CD4-positive, alpha-beta memory T cell (primary cell): ENCODE results near the gene GRIK2. TPM values are rescaled to one million over a fixed set of nuclear protein-coding genes. Genes with fewer than 3 reads are reported as not detected.

Experiments used
- CTCF ChIA-PET: fragments of 350-600 bp; sonication (Branson Sonifier 250); formaldehyde crosslinking; loops from one replicate; lab custom pipeline; 2021; ENCODE audit warnings: inconsistent platforms; ENCODE audit not compliant: partially characterized antibody; lab: Charles Lee
- POLR2A ChIA-PET: fragments of 350-600 bp; sonication (Branson Sonifier 250); formaldehyde crosslinking; loops from one replicate; lab custom pipeline; 2021; ENCODE audit not compliant: partially characterized antibody; lab: Charles Lee
- DNase-seq, 5 donors: peaks; one replicate each; pipeline versions ENCODE4 v3.0.0 to v3.0.0-alpha.2; 2020 to 2022; ENCODE audit warnings: mixed read lengths in 1 of 5
- H3K27ac ChIP-seq: one replicate; pipeline ENCODE4 v1.7.0; 2013; ENCODE audit warnings: low read depth, low read length
- H3K27me3 ChIP-seq: 2 replicates; pipeline ENCODE4 v1.7.0; 2013; ENCODE audit warnings: mild to moderate bottlenecking, low read length, moderate library complexity; ENCODE audit not compliant: insufficient read depth
- H3K36me3 ChIP-seq: 2 replicates; pipeline ENCODE4 v1.7.0; 2013; ENCODE audit warnings: mild to moderate bottlenecking, low read length, moderate library complexity; ENCODE audit not compliant: insufficient read depth
- H3K4me1 ChIP-seq: 2 replicates; pipeline ENCODE4 v1.7.0; 2013; ENCODE audit warnings: mild to moderate bottlenecking, low read length, moderate library complexity; ENCODE audit not compliant: insufficient read depth
- H3K4me3 ChIP-seq, 2 donors: one replicate each; pipeline ENCODE4 v1.7.0; 2013; ENCODE audit warnings: low read length in 2 of 2, mild to moderate bottlenecking in 1 of 2
- H3K9me3 ChIP-seq, 2 donors: one replicate each; pipeline ENCODE4 v1.7.0; 2013; ENCODE audit warnings: low read length in 2 of 2, control low read depth in 1 of 2; ENCODE audit not compliant: control insufficient read depth in 1 of 2
- H3K27ac Mint-ChIP-seq, 7 donors: one replicate each; pipeline ENCODE4 v1.8.0; 2020 to 2021; ENCODE audit warnings: mixed read lengths in 7 of 7, mild to moderate bottlenecking in 6 of 7, inconsistent platforms in 3 of 7, moderate library complexity in 3 of 7
- H3K27me3 Mint-ChIP-seq, 2 donors: one replicate each; pipeline ENCODE4 v1.8.0; 2020 to 2021; ENCODE audit warnings: mixed read lengths in 2 of 2
- H3K36me3 Mint-ChIP-seq, 2 donors: one replicate each; pipeline ENCODE4 v1.8.0; 2020 to 2021; ENCODE audit warnings: mixed read lengths in 2 of 2, inconsistent platforms in 1 of 2, mild to moderate bottlenecking in 1 of 2
- H3K4me1 Mint-ChIP-seq, 4 donors: one replicate each; pipeline ENCODE4 v1.8.0; 2020 to 2021; ENCODE audit warnings: mixed read lengths in 4 of 4, mild to moderate bottlenecking in 1 of 4
- H3K4me3 Mint-ChIP-seq, 8 donors: one replicate each; pipeline ENCODE4 v1.8.0; 2020 to 2021; ENCODE audit warnings: mixed read lengths in 8 of 8, mild to moderate bottlenecking in 7 of 8, moderate library complexity in 6 of 8, inconsistent platforms in 3 of 8
- H3K9me3 Mint-ChIP-seq, 8 donors: one replicate each; pipeline ENCODE4 v1.8.0; 2020 to 2021; ENCODE audit warnings: mixed read lengths in 8 of 8, mild to moderate bottlenecking in 5 of 8, inconsistent platforms in 3 of 8, moderate library complexity in 1 of 8
- intact Hi-C: fragments of 100-400 bp; cut with micrococcal nuclease; formaldehyde crosslinking; loops from one replicate; pipeline ENCODE4 v1.15.1; 2023
- polyA plus RNA-seq, 2 donors: library from polyadenylated mRNA; unstranded; fragments of 300-500 nt; fragmentation: Illumina TruSeq; gene quantifications; one replicate each; pipeline ENCODE4 v1.2.3, GENCODE V29; 2021
- total RNA-seq, 2 experiments: library from RNA; stranded (reverse); gene quantifications; one replicate each; pipeline ENCODE4 v1.2.3, GENCODE V29; 2021

Gene GRIK2
- total and polyA plus RNA-seq, 4 experiments from 2014 or later: not detected

GRCh38 chr6:101956961-101957360 is 563.5 kb downstream of the GRIK2 start:
- peaks cover 0 to 17% (median 3%) of the 10 kb centered on the region in 8 donors for H3K9me3 Mint-ChIP-seq

DNA sequence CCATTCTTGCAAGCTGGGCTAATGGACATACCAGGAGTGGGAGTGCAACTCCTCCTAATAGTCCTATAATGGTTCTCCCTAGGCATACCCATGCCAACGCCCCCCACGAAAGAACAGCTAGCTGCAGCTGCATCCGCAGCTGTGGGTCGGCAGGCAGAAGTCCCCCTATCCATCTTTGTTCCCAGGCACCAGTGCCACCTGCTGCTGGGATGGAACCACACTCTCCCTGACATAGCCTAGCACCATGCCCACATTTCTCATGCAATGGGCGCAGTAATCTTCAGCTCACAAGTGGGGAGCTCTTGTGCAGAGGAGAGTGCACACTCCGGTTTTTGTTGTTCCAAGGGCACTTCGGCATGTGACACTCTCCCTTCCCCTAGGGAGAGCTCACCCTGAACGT is 567.8 kb downstream of the GRIK2 start:
- no peak for DNase-seq
- no peaks in the 10 kb centered on the region for H3K9me3 ChIP-seq
- ChIA-PET CTCF (no interaction called here), POLR2A (no interaction called here)
- H3K36me3 Mint-ChIP-seq: no peaks in the 10 kb centered on the region
- no peak overlapping the region for H3K27ac ChIP-seq
- no peaks in the 10 kb centered on the region for H3K27me3 ChIP-seq
- no peaks in the 10 kb centered on the region for H3K4me1 ChIP-seq
- H3K4me1 Mint-ChIP-seq: no peaks in the 10 kb centered on the region
- H3K4me3 ChIP-seq: no peak overlapping the region
- no peaks in the 10 kb centered on the region for H3K27me3 Mint-ChIP-seq
- H3K27ac Mint-ChIP-seq: no peak overlapping the region
- H3K4me3 Mint-ChIP-seq: no peak overlapping the region
- H3K9me3 Mint-ChIP-seq: peaks cover 0 to 19% (median 3%) of the 10 kb centered on the region in 8 donors
- intact Hi-C loops: no loop called here
- no peaks in the 10 kb centered on the region for H3K36me3 ChIP-seq

More at GRCh38 chr6:101956961-101957360, 563.5 kb downstream of the GRIK2 start:
- no peaks in the 10 kb centered on the region for H3K4me1 Mint-ChIP-seq
- DNase-seq: no peak
- Histone ChIP-seq H3K9me3 (no peaks in the 10 kb centered on the region), H3K4me1 (no peaks in the 10 kb centered on the region), H3K36me3 (no peaks in the 10 kb centered on the region), H3K27ac (no peak overlapping the region), H3K27me3 (no peaks in the 10 kb centered on the region), H3K4me3 (no peak overlapping the region)
- ChIA-PET POLR2A (no interaction called here), CTCF (no interaction called here)
- no peak overlapping the region for H3K27ac Mint-ChIP-seq
- no peaks in the 10 kb centered on the region for H3K36me3 Mint-ChIP-seq
- no peak overlapping the region for H3K4me3 Mint-ChIP-seq
- intact Hi-C loops: no loop called here
- H3K27me3 Mint-ChIP-seq: no peaks in the 10 kb centered on the region

DNA sequence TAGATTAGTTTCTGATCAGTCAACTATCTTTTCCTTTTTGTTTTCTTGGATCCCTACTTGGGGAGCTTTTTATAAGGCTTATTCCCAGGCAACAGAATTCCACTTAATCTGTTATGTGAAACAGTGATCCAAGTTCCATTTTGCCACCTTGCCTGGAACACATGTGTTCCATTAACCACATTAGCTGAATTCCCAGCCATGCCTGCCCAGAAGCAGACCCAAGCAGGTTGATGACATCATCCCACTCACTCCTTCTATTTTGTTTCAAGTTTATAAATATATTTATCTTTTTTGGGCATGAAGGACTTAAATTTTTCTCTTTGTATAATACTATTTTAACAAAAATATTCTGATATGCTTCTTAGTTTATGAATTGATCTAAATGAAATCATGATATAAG is 587.4 kb downstream of the GRIK2 start:
- Mint-ChIP-seq H3K27ac (no peak overlapping the region), H3K9me3 (peaks cover 0 to 6% (median 4%) of the 10 kb centered on the region in 8 donors), H3K36me3 (no peaks in the 10 kb centered on the region), H3K4me1 (no peaks in the 10 kb centered on the region), H3K27me3 (no peaks in the 10 kb centered on the region), H3K4me3 (no peak overlapping the region)
- Histone ChIP-seq H3K4me3 (no peak overlapping the region), H3K36me3 (no peaks in the 10 kb centered on the region), H3K27me3 (no peaks in the 10 kb centered on the region), H3K4me1 (no peaks in the 10 kb centered on the region), H3K27ac (no peak overlapping the region), H3K9me3 (no peaks in the 10 kb centered on the region)
- ChIA-PET POLR2A (no interaction called here), CTCF (no interaction called here)
- DNase-seq: no peak
- intact Hi-C loops: no loop called here

DNA sequence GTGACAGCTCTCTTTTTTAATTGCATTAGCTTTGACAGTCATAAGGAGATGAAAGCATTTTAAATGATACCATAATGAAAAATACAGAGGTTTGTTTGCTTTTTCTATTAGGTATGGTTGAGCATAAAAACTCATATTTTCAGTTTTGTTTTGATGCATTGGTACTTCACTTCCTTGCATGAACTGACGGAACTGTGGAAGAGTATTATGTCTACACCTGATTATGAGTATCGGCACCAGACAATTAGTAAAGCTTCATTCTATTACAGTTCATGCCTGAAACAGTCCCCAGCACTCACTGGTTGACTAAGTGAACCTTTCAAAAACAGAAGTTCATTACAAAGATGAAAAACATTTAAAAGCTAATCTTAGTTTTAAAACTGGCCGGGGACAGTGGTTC is 593.0 kb downstream of the GRIK2 start:
- ChIA-PET POLR2A (no interaction called here), CTCF (no interaction called here)
- no peaks in the 10 kb centered on the region for H3K27me3 ChIP-seq
- Mint-ChIP-seq H3K4me1 (no peaks in the 10 kb centered on the region), H3K27ac (no peak overlapping the region), H3K4me3 (no peak overlapping the region), H3K27me3 (no peaks in the 10 kb centered on the region), H3K36me3 (no peaks in the 10 kb centered on the region), H3K9me3 (peaks cover 0 to 5% (median 2%) of the 10 kb centered on the region in 8 donors)
- intact Hi-C loops: no loop called here
- DNase-seq: no peak
- H3K27ac ChIP-seq: no peak overlapping the region
- no peaks in the 10 kb centered on the region for H3K36me3 ChIP-seq
- H3K4me1 ChIP-seq: no peaks in the 10 kb centered on the region
- H3K4me3 ChIP-seq: no peak overlapping the region
- H3K9me3 ChIP-seq: no peaks in the 10 kb centered on the region

DNA sequence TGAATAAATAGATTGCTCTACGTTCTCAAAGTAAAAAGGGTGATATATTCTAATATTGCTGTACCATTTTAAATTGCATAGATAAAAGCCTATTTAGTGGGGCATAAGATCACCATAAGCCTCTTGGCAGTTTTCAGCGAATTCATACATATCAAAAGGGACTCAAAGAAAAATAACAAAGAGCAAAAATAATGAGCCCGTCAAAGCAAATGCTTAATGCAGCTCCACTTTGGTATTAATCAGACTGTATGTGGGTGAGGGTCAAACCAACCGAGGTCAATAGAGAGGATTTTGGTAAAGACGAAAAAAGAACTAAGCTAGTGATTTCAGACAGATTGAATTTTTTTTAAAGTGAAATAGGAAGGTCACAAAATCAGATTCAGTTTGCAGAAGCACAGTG is 598.8 kb downstream of the GRIK2 start:
- Histone ChIP-seq H3K36me3 (no peaks in the 10 kb centered on the region), H3K4me3 (no peak overlapping the region), H3K27ac (no peak overlapping the region), H3K4me1 (no peaks in the 10 kb centered on the region), H3K9me3 (no peaks in the 10 kb centered on the region), H3K27me3 (no peaks in the 10 kb centered on the region)
- no peak overlapping the region for H3K27ac Mint-ChIP-seq
- intact Hi-C loops: no loop called here
- no peak overlapping the region for H3K4me3 Mint-ChIP-seq
- POLR2A ChIA-PET: no interaction called here
- CTCF ChIA-PET: no interaction called here
- no peaks in the 10 kb centered on the region for H3K4me1 Mint-ChIP-seq
- no peak for DNase-seq
- H3K27me3 Mint-ChIP-seq: no peaks in the 10 kb centered on the region
- H3K36me3 Mint-ChIP-seq: no peaks in the 10 kb centered on the region
- peaks cover 0 to 2% (median 0%) of the 10 kb centered on the region in 8 donors for H3K9me3 Mint-ChIP-seq

GRCh38 chr6:101994521-101994920 is 601.0 kb downstream of the GRIK2 start:
- no peak overlapping the region for H3K27ac Mint-ChIP-seq
- no peaks in the 10 kb centered on the region for H3K36me3 ChIP-seq
- POLR2A ChIA-PET: no interaction called here
- H3K4me1 Mint-ChIP-seq: no peaks in the 10 kb centered on the region
- no peaks in the 10 kb centered on the region for H3K27me3 Mint-ChIP-seq
- no peaks in the 10 kb centered on the region for H3K9me3 ChIP-seq
- no peak overlapping the region for H3K4me3 ChIP-seq
- H3K4me3 Mint-ChIP-seq: no peak overlapping the region
- H3K27ac ChIP-seq: no peak overlapping the region
- CTCF ChIA-PET: no interaction called here
- no peaks in the 10 kb centered on the region for H3K27me3 ChIP-seq
- no peaks in the 10 kb centered on the region for H3K4me1 ChIP-seq
- H3K9me3 Mint-ChIP-seq: no peaks in the 10 kb centered on the region
- DNase-seq: no peak
- no peaks in the 10 kb centered on the region for H3K36me3 Mint-ChIP-seq
- intact Hi-C loops: no loop called here

DNA sequence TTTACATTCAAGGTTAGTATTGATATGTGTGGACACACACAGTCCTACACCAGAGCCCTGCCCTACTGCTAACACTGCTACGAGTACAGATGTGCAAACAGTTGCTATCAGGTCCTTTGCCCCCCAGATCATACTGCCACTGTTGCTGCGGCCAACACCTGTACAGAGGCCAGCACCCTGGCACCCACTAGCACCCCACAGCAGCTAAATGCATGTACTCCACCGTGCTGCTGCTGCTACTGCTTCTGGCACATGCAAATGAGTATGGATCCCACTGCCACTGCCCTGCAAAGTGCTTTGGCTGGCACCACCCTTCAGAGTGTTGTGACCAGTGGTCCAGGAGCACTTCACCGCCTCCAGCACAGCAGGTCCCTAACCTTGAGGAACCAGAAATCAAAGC is 621.9 kb downstream of the GRIK2 start:
- Mint-ChIP-seq H3K4me3 (no peak overlapping the region), H3K27me3 (no peaks in the 10 kb centered on the region), H3K36me3 (no peaks in the 10 kb centered on the region), H3K9me3 (peaks cover 0 to 11% (median 4%) of the 10 kb centered on the region in 8 donors), H3K4me1 (no peaks in the 10 kb centered on the region), H3K27ac (no peak overlapping the region)
- Histone ChIP-seq H3K4me1 (no peaks in the 10 kb centered on the region), H3K27me3 (no peaks in the 10 kb centered on the region), H3K27ac (no peak overlapping the region), H3K36me3 (no peaks in the 10 kb centered on the region), H3K9me3 (no peaks in the 10 kb centered on the region), H3K4me3 (no peak overlapping the region)
- no peak for DNase-seq
- CTCF ChIA-PET: no interaction called here
- intact Hi-C loops: no loop called here
- POLR2A ChIA-PET: no interaction called here

GRCh38 chr6:102022281-102022680 is 628.8 kb downstream of the GRIK2 start:
- Mint-ChIP-seq H3K27me3 (no peaks in the 10 kb centered on the region), H3K4me3 (no peak overlapping the region), H3K4me1 (no peaks in the 10 kb centered on the region), H3K36me3 (no peaks in the 10 kb centered on the region), H3K27ac (no peak overlapping the region), H3K9me3 (peaks cover 0 to 7% (median 2%) of the 10 kb centered on the region in 8 donors)
- POLR2A ChIA-PET: no interaction called here
- DNase-seq: no peak
- CTCF ChIA-PET: no interaction called here
- H3K27me3 ChIP-seq: no peaks in the 10 kb centered on the region
- no peaks in the 10 kb centered on the region for H3K36me3 ChIP-seq
- H3K4me1 ChIP-seq: no peaks in the 10 kb centered on the region
- H3K4me3 ChIP-seq: no peak overlapping the region
- intact Hi-C loops: no loop called here
- no peaks in the 10 kb centered on the region for H3K9me3 ChIP-seq
- H3K27ac ChIP-seq: no peak overlapping the region
